ENCODE data around the gene SVOPL.

SVOPL gene

GRCh38 chr7:138603549-138604318 lies 97.4 kb downstream of the SVOPL start:
- no peak for DNase-seq

GRCh38 chr7:138602451-138602850 lies 98.7 kb downstream of the SVOPL start:
- DNase-seq, result no peak

GRCh38 chr7:138595454-138595853 lies 105.7 kb downstream of the SVOPL start:
- no peak for DNase-seq

- no peak for DNase-seq
Observed at GRCh38 chr7:138590154-138590553, 111.0 kb downstream of the SVOPL start.

GRCh38 chr7:138588986-138589385 lies 112.2 kb downstream of the SVOPL start:
- DNase-seq, result no peak

GRCh38 chr7:138587485-138587884 lies 113.7 kb downstream of the SVOPL start:
- DNase-seq, result no peak

- no peak for DNase-seq
Observed at GRCh38 chr7:138585283-138585993, 115.7 kb downstream of the SVOPL start.

GRCh38 chr7:138584696-138585095 lies 116.5 kb downstream of the SVOPL start:
- DNase-seq, result no peak

GRCh38 chr7:138584283-138584682 lies 116.9 kb downstream of the SVOPL start:
- no peak for DNase-seq

- DNase-seq, result no peak
Observed at GRCh38 chr7:138581065-138581464, 120.1 kb downstream of the SVOPL start.

- DNase-seq, result no peak
Observed at GRCh38 chr7:138579671-138580070, 121.5 kb downstream of the SVOPL start.

- no peak for DNase-seq
Observed at GRCh38 chr7:138579136-138579535, 122.0 kb downstream of the SVOPL start.

- no peak for DNase-seq
Observed at GRCh38 chr7:138575897-138576428, 125.2 kb downstream of the SVOPL start.

- DNase-seq, result no peak
Observed at GRCh38 chr7:138573741-138574140, 127.4 kb downstream of the SVOPL start.

GRCh38 chr7:138570715-138571114 lies 130.4 kb downstream of the SVOPL start:
- DNase-seq, result no peak

- DNase-seq, result no peak
Observed at GRCh38 chr7:138569418-138569817, 131.7 kb downstream of the SVOPL start.

- no peak for DNase-seq
Observed at GRCh38 chr7:138568655-138569054, 132.5 kb downstream of the SVOPL start.

GRCh38 chr7:138565451-138566114 lies 135.6 kb downstream of the SVOPL start:
- no peak for DNase-seq

GRCh38 chr7:138565071-138565450 lies 136.1 kb downstream of the SVOPL start:
- no peak for DNase-seq

- no peak for DNase-seq
Observed at GRCh38 chr7:138564365-138564764, 136.8 kb downstream of the SVOPL start.

- DNase-seq, result no peak
Observed at GRCh38 chr7:138563808-138564207, 137.4 kb downstream of the SVOPL start.

GRCh38 chr7:138559448-138559847 lies 141.7 kb downstream of the SVOPL start:
- no peak for DNase-seq

GRCh38 chr7:138556771-138557484 lies 144.2 kb downstream of the SVOPL start:
- no peak for DNase-seq
